ENCODE results near the gene GRK5.
A peak's percentile ranks its signal among the peaks of the same experiment; 100 is the strongest.

The GRK5 gene

GRCh38 chr10:119468542-119469324, 261.4 kb downstream of the GRK5 start:
- DNase-seq = no peak

- no peak for DNase-seq
Measured at GRCh38 chr10:119469325-119469707, 261.9 kb downstream of the GRK5 start.

GRCh38 chr10:119469846-119470245, 262.5 kb downstream of the GRK5 start:
- no peak for DNase-seq

GRCh38 chr10:119470920-119471702, 263.7 kb downstream of the GRK5 start:
- DNase-seq = no peak

- DNase-seq = no peak
Measured at GRCh38 chr10:119473771-119474170, 266.4 kb downstream of the GRK5 start.

GRCh38 chr10:119474606-119475005, 267.2 kb downstream of the GRK5 start:
- no peak for DNase-seq

- DNase-seq = no peak
Measured at GRCh38 chr10:119477444-119477843, 270.1 kb downstream of the GRK5 start.

GRCh38 chr10:119478111-119478802, 270.9 kb downstream of the GRK5 start:
- DNase-seq = no peak

GRCh38 chr10:119478811-119479341, 271.5 kb downstream of the GRK5 start:
- DNase-seq = no peak

- DNase-seq = no peak
Measured at GRCh38 chr10:119479532-119479931, 272.2 kb downstream of the GRK5 start.

GRCh38 chr10:119480667-119481066, 273.3 kb downstream of the GRK5 start:
- peak; percentile 10 for DNase-seq

- no peak for DNase-seq
Measured at GRCh38 chr10:119481781-119482426, 274.5 kb downstream of the GRK5 start.

GRCh38 chr10:119483001-119483400, 275.6 kb downstream of the GRK5 start:
- DNase-seq = no peak

- no peak for DNase-seq
Measured at GRCh38 chr10:119483839-119484238, 276.5 kb downstream of the GRK5 start.

- DNase-seq = no peak
Measured at GRCh38 chr10:119488675-119489074, 281.3 kb downstream of the GRK5 start.

GRCh38 chr10:119489991-119490326, 282.6 kb downstream of the GRK5 start:
- DNase-seq = no peak

GRCh38 chr10:119491966-119492757, 284.8 kb downstream of the GRK5 start:
- DNase-seq = no peak

- no peak for DNase-seq
Measured at GRCh38 chr10:119493155-119493554, 285.8 kb downstream of the GRK5 start.

GRCh38 chr10:119494236-119495020, 287.1 kb downstream of the GRK5 start:
- no peak for DNase-seq

GRCh38 chr10:119495021-119495505, 287.7 kb downstream of the GRK5 start:
- no peak for DNase-seq

GRCh38 chr10:119495545-119495944, 288.2 kb downstream of the GRK5 start:
- no peak for DNase-seq

All from NCI-H774 (cell line).